K562 (cell line): ENCODE measurements around the gene ITPKA. TPM values are rescaled to one million over a fixed set of nuclear protein-coding genes. Genes with fewer than 3 reads are reported as not detected.

ENCODE experiments used
- ATAC-seq: fragments of 200-7000 bp; cut with Tn5 transposase; 3 replicates; pipeline ENCODE4 v1.9.1; 2020; ENCODE audit warnings: moderate library complexity
- BruUV-seq: library from RNA; stranded (reverse); fragments of 400-500 nt; replicated peaks from 2 replicates; lab custom pipeline; 2021; lab: Mats Ljungman, UMichigan
- CTCF ChIA-PET: fragments of 300-600 bp; formaldehyde crosslinking; extraction: SDS; loops from one replicate; lab custom pipeline; 2021; ENCODE audit warnings: low intra/inter-chr PET ratio; lab: Yijun Ruan, JAX
- POLR2A ChIA-PET: fragments of 300-600, 350-650 bp; sonication (Branson Sonifier 250); formaldehyde crosslinking; extraction: SDS; loops from one replicate; lab custom pipeline; 2021; ENCODE audit warnings: antibody characterized with exemption, inconsistent platforms; lab: Yijun Ruan, JAX
- DNase-seq, 4 experiments: peaks; one replicate each; pipeline versions ENCODE4 v3.0.0 to v3.0.0-alpha.2; 2011 to 2018; ENCODE audit warnings: low spot score in 3 of 4, mixed read lengths in 3 of 4; ENCODE audit errors: extremely low read depth in 1 of 4
- FAIRE-seq: peaks from 2 replicates; lab custom pipeline; 2011; peaks lifted over from hg19 to GRCh38; lab: Jason Lieb, UNC
- H2AFZ ChIP-seq: 2 replicates; pipeline ENCODE4 v1.6.0; 2011; ENCODE audit warnings: low read depth, low read length, control low read depth, inconsistent platforms
- H3K27ac ChIP-seq: fragments of 200-600 bp; 3 replicates; pipeline ENCODE4 v1.8.0; 2011; ENCODE audit warnings: low read depth, mild to moderate bottlenecking, control low read depth, inconsistent platforms, low read length, moderate library complexity, mixed read lengths; ENCODE audit errors: extremely low read depth
- H3K27me3 ChIP-seq, 2 experiments: fragments of 300-600 bp in 1 of 2; 2 replicates in 1 of 2; 3 replicates in 1 of 2; pipeline versions ENCODE4 v1.6.0 to v1.8.0; 2011; ENCODE audit warnings: inconsistent platforms in 2 of 2, low read length in 2 of 2, mild to moderate bottlenecking in 1 of 2, mixed read lengths in 1 of 2, moderate library complexity in 1 of 2; ENCODE audit not compliant: control insufficient read depth in 2 of 2, insufficient read depth in 2 of 2
- H3K36me3 ChIP-seq: fragments of 300-600 bp; 3 replicates; pipeline ENCODE4 v1.8.0; 2011; ENCODE audit warnings: mild to moderate bottlenecking, low read length, inconsistent platforms; ENCODE audit not compliant: control insufficient read depth, insufficient read depth
- H3K4me1 ChIP-seq, 2 experiments: fragments of 200-600 bp in 1 of 2; replicated peaks in 1 of 2; 2 replicates in 1 of 2; 3 replicates in 1 of 2; pipeline versions ENCODE4 v1.5.1 to v1.8.0; 2011; ENCODE audit warnings: inconsistent platforms in 2 of 2, low read length in 2 of 2, mild to moderate bottlenecking in 1 of 2, mixed read lengths in 1 of 2, moderate library complexity in 1 of 2; ENCODE audit not compliant: control insufficient read depth in 2 of 2, insufficient read depth in 2 of 2
- H3K4me2 ChIP-seq: 2 replicates; pipeline ENCODE4 v1.6.1; 2011; ENCODE audit warnings: low read length, control low read depth, inconsistent platforms, mixed read lengths; ENCODE audit not compliant: insufficient read depth
- H3K4me3 ChIP-seq: fragments of 200-600 bp; sonication (generic), shearing (Covaris generic); 2 replicates; pipeline ENCODE4 v1.5.1; 2016; ENCODE audit warnings: control low read depth, inconsistent platforms
- H3K79me2 ChIP-seq: fragments of 200-600 bp; 3 replicates; pipeline ENCODE4 v1.8.0; 2011; ENCODE audit warnings: low read length, inconsistent platforms; ENCODE audit not compliant: control insufficient read depth, insufficient read depth
- H3K9ac ChIP-seq, 2 experiments: 2 replicates each; pipeline versions ENCODE4 v1.6.0 to v1.6.1; 2011; ENCODE audit warnings: low read depth in 2 of 2, low read length in 2 of 2, control low read depth in 1 of 2, inconsistent platforms in 1 of 2, mild to moderate bottlenecking in 1 of 2, mixed read lengths in 1 of 2; ENCODE audit not compliant: insufficient read depth in 1 of 2
- H3K9me1 ChIP-seq: one replicate; pipeline ENCODE4 v1.6.0; 2011; ENCODE audit warnings: inconsistent platforms, mild to moderate bottlenecking, low read length, moderate library complexity; ENCODE audit not compliant: control insufficient read depth, insufficient read depth
- H3K9me3 ChIP-seq: replicated peaks from 2 replicates; pipeline ENCODE4 v1.5.1; 2011; ENCODE audit warnings: low read depth, low read length, inconsistent platforms; ENCODE audit not compliant: control insufficient read depth, insufficient read depth
- H4K20me1 ChIP-seq: replicated peaks from 2 replicates; pipeline ENCODE4 v1.6.1; 2011; ENCODE audit warnings: low read length, inconsistent platforms, mixed read lengths; ENCODE audit not compliant: control insufficient read depth, insufficient read depth
- ARID1B ChIP-seq: fragments of 450-650 bp; IDR thresholded peaks from 2 replicates; pipeline ENCODE4 v1.6.1; 2016; ENCODE audit warnings: antibody characterized with exemption, mild to moderate bottlenecking, inconsistent platforms
- C11orf30 ChIP-seq: fragments of 450-650 bp; IDR thresholded peaks from 2 replicates; pipeline ENCODE4 v1.6.1; 2016; ENCODE audit warnings: low read depth, mild to moderate bottlenecking
- DPF2 ChIP-seq: fragments of 450-650 bp; IDR thresholded peaks from 2 replicates; pipeline ENCODE4 v1.6.1; 2016
- FOS ChIP-seq: IDR thresholded peaks from 3 replicates; pipeline ENCODE4 v1.6.1; 2011; ENCODE audit not compliant: insufficient read length; ENCODE audit errors: extremely low read depth
- FOSL1 ChIP-seq: fragments of 200-800 bp; sonication (Bioruptor generic); conservative IDR thresholded peaks from 2 replicates; pipeline ENCODE4 v1.6.1; 2016; ENCODE audit warnings: missing genetic modification characterization, missing compliant biosample characterization
- JUN ChIP-seq, 2 experiments: sonication (generic) in 1 of 2; formaldehyde crosslinking in 1 of 2; IDR thresholded peaks; 2 replicates each; pipeline versions ENCODE4 v1.6.1 to v1.8.0; 2012 to 2022; ENCODE audit warnings: borderline replicate concordance in 2 of 2, mild to moderate bottlenecking in 2 of 2, improper control_type of control experiment in 1 of 2, low read depth in 1 of 2, low read length in 1 of 2, missing genetic modification reagents in 1 of 2
- JUND ChIP-seq, 2 experiments: IDR thresholded peaks; 2 replicates in 1 of 2; 3 replicates in 1 of 2; pipeline ENCODE4 v1.6.1; 2011; ENCODE audit warnings: borderline replicate concordance in 2 of 2, low read depth in 2 of 2, low read length in 2 of 2, improper control_type of control experiment in 1 of 2, missing biosample characterization in 1 of 2, missing genetic modification characterization in 1 of 2, missing genetic modification reagents in 1 of 2
- KAT7 ChIP-seq: sonication (generic); formaldehyde crosslinking; IDR thresholded peaks from 2 replicates; pipeline ENCODE4 v1.8.0; 2022; ENCODE audit warnings: missing genetic modification reagents, mild to moderate bottlenecking, borderline replicate concordance
- MAFG ChIP-seq: fragments of 450-650 bp; conservative IDR thresholded peaks from 2 replicates; pipeline ENCODE4 v1.6.1; 2016; ENCODE audit warnings: missing genetic modification characterization, missing compliant biosample characterization
- MAFK ChIP-seq: IDR thresholded peaks from 2 replicates; pipeline ENCODE4 v1.6.1; 2011; ENCODE audit warnings: low read length, improper control_type of control experiment
- NFE2 ChIP-seq: IDR thresholded peaks from 2 replicates; pipeline ENCODE4 v1.6.1; 2014; ENCODE audit warnings: antibody characterized with exemption, low read depth
- NFIX ChIP-seq: fragments of 250-450 bp; sonication (Bioruptor Pico); IDR thresholded peaks from 2 replicates; pipeline ENCODE4 v1.4.0; 2020; ENCODE audit warnings: low read depth, mild to moderate bottlenecking, moderate library complexity
- RBM25 ChIP-seq: fragments of 200-400 bp; formaldehyde crosslinking; IDR thresholded peaks from 2 replicates; pipeline ENCODE4 v1.6.1; 2018; ENCODE audit warnings: low read length, low read depth, moderate library complexity; ENCODE audit not compliant: severe bottlenecking
- SMARCC2 ChIP-seq: fragments of 450-650 bp; IDR thresholded peaks from 2 replicates; pipeline ENCODE4 v1.6.1; 2017; ENCODE audit warnings: antibody characterized with exemption, moderate library complexity, mild to moderate bottlenecking, low read depth
- SMARCE1 ChIP-seq: fragments of 450-650 bp; IDR thresholded peaks from 2 replicates; pipeline ENCODE4 v1.7.1; 2016; ENCODE audit warnings: mild to moderate bottlenecking
- SMC3 ChIP-seq: conservative IDR thresholded peaks from 2 replicates; pipeline ENCODE4 v1.6.1; 2011; ENCODE audit warnings: low read depth, low read length, improper control_type of control experiment; ENCODE audit not compliant: insufficient read depth
- U2AF2 ChIP-seq: fragments of 200-400 bp; formaldehyde crosslinking; optimal IDR thresholded peaks from 2 replicates; pipeline ENCODE3; 2017; ENCODE audit warnings: low read depth, mild to moderate bottlenecking, low read length
- ZNF121 ChIP-seq: sonication (generic); formaldehyde crosslinking; conservative IDR thresholded peaks from 2 replicates; pipeline ENCODE4 v1.8.0; 2022; ENCODE audit warnings: missing genetic modification reagents
- ZNF3 ChIP-seq: fragments of 250-450 bp; sonication (Bioruptor Pico); IDR thresholded peaks from 2 replicates; pipeline ENCODE4 v1.5.0; 2021; ENCODE audit warnings: mild to moderate bottlenecking, moderate library complexity
- ZNF316 ChIP-seq: fragments of 450-650 bp; IDR thresholded peaks from 2 replicates; pipeline ENCODE4 v1.6.1; 2016
- WGBS: fragments of 100-300 bp; shearing (Covaris generic); methylation state at CpG from one replicate; pipeline ENCODE4 v1.1.6; 2016; ENCODE audit warnings: low coverage, mixed read lengths; ENCODE audit not compliant: insufficient coverage; ENCODE audit errors: missing lambda C conversion rate; 5-methylcytosine and 5-hydroxymethylcytosine counted together
- in situ Hi-C: fragments of 300-500 bp; cut with MboI; formaldehyde crosslinking; loops from 4 replicates; pipeline ENCODE4 v1.15.0; 2018; ENCODE audit warnings: inconsistent platforms, mixed read lengths
- intact Hi-C: fragments of 100-400 bp; cut with micrococcal nuclease; formaldehyde crosslinking; loops from 2 replicates; pipeline ENCODE4 v1.14.2; 2022
- polyA plus RNA-seq, 8 experiments: library from polyadenylated mRNA; depleted of rRNA in 4 of 8; stranded (reverse) in 5 of 8; unstranded in 3 of 8; fragments of >200 nt; fragmentation: Nextera tagmentation in 2 of 8; fragmentation: Illumina TruSeq in 1 of 8; extraction: Ambion mirVana in 2 of 8; extraction: Trizol in 1 of 8; gene quantifications; 2 replicates each; pipeline versions ENCODE4 v1.2.1 to v1.2.3, GENCODE V29; 2011 to 2014; ENCODE audit warnings: inconsistent platforms in 1 of 8, missing spikeins in 1 of 8
- total RNA-seq, 7 experiments: library from RNA; depleted of rRNA in 6 of 7; stranded (reverse); fragments of >200 nt in 6 of 7; fragmentation: Illumina TruSeq in 2 of 7; extraction: Trizol in 2 of 7; gene quantifications; 2 replicates each; pipeline versions ENCODE4 v1.2.1 to v1.2.3, GENCODE V29; 2011 to 2021; ENCODE audit warnings: low replicate concordance in 1 of 7
- TF ChIP-seq, protein P1 (sequence below), 2 experiments: fragments of 450-650 bp in 1 of 2; sonication (generic) in 1 of 2; formaldehyde crosslinking in 1 of 2; IDR thresholded peaks in 1 of 2; conservative IDR thresholded peaks in 1 of 2; 2 replicates each; pipeline versions ENCODE4 v1.6.1 to v1.8.1; 2016 to 2023; ENCODE audit warnings: mild to moderate bottlenecking in 2 of 2, moderate library complexity in 2 of 2, inconsistent platforms in 1 of 2, missing genetic modification reagents in 1 of 2

ITPKA gene
- total and polyA plus RNA-seq, 9 of the 15 experiments (the other 6 are each of a cell fraction or from before 2014, with no cell fraction given): 0.14 to 68.4 (median 11.5) TPM

DNA sequence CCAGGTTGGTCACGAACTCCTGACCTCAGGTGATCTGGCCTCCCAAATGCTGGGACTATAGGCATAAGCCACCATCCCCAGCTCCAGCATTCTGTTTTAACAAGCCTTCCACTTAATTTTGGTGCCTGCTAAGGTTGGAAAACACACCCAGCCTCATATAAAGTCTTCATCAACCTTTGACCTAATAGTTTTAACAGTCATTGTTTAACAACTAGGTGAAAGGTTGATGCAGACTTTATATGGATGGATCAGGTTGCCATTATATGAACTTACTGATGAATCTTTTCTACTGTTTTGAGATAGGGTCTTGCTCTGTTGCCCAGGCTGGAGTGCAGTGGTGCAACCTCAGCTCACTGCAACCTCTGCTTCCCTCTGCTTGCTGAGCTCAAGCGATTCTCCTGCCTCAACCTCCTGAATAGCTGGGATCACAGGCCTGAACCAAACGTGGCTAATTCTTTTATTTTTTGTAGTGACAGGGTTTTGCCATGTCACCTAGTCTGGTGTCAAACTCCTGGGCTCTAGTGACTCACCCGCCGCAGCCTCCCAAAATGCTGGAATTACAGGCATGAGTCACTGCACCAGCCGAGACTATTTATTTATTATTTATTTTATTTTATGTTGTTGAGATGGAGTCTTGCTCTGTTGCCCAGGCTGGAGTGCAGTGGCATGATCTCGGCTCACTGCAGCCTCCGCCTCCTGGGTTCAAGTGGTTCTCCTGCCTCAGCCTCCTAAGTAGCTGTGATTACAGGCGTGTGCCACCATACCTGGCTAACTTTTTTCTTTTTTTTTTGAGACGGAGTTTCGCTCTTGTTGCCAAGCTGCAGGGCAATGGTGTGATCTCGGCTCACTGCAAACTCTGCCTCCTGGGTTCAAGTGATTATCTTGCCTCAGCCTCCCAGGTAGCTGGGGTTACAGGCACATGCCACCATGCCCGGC lies 53.4 kb downstream of the ITPKA start:
- BruUV-seq: no TSS peak
- ChIA-PET POLR2A (interaction anchor here (1.0 kb wide), 1 partner anchor 9 kb away, joined by 4 read pairs; no protein-coding TSS in a partner anchor), CTCF (no interaction called here)
- Histone ChIP-seq H3K27ac (no peak overlapping the region; the same call in 2 of the 3 replicates), H3K4me1 (peaks cover 5 to 11% of the 10 kb centered on the region in 2 experiments; a peak in 3 of 5 replicates), H4K20me1 (0 out of 2 replicates have a peak, but pooled peaks cover 4% of the 10 kb centered on the region), H3K27me3 (no peaks in the 10 kb centered on the region), H3K79me2 (peaks cover 18% of the 10 kb centered on the region), H3K4me3 (no peak overlapping the region), H3K9ac (no peak overlapping the region), H3K9me1 (no peaks in the 10 kb centered on the region), H3K4me2 (no peak overlapping the region), H3K36me3 (peaks cover 5% of the 10 kb centered on the region; the same call in 1 of the 3 replicates), H2AFZ (peak overlapping the region; percentile 23; the same call in 1 of the 2 replicates), H3K9me3 (no peaks in the 10 kb centered on the region)
- peak in 2 of 4 experiments; percentile 22 to 49 for DNase-seq
- in situ Hi-C loops (no loop called here), intact Hi-C loops (no loop called here)
- 31% methylated on average over 13 of the region's 13 CpGs for WGBS
- FAIRE-seq: no peak
- no peak for ATAC-seq
- TF ChIP-seq JUN (IDR thresholded peaks at IDR 0.05; ENCODE audit: borderline replicate concordance, low read depth, low read length) (peak; percentile 83), JUN (CRISPR knock-in tag; IDR thresholded peaks at IDR 0.05; ENCODE audit: borderline replicate concordance) (no peak), SMARCE1 (peak; percentile 87), DPF2 (peak; percentile 74), KAT7 (CRISPR knock-in tag) (no peak), U2AF2 (no peak), ARID1B (peak; percentile 74), NFIX (no peak), C11orf30 (peak; percentile 74), FOS (peak; percentile 48), JUND (IDR thresholded peaks at IDR 0.05; ENCODE audit: borderline replicate concordance, low read depth, low read length) (peak; percentile 88), JUND (tag; IDR thresholded peaks at IDR 0.05; ENCODE audit: borderline replicate concordance, low read depth, low read length) (peak; percentile 49), NFE2 (peak; percentile 70), MAFK (peak; percentile 48; the same call in 1 of the 2 replicates), ZNF121 (peak; percentile 81), ZNF316 (0 out of 2 replicates have a peak, but pooled peaks have one; percentile 34), SMARCC2 (0 out of 2 replicates have a peak, but pooled peaks have one; percentile 53), MAFG (tag) (peak; percentile 46; the same call in 1 of the 2 replicates), RBM25 (peak; percentile 30), SMC3 (no peak), ZNF3 (CRISPR knock-in tag) (no peak), FOSL1 (tag) (peak; percentile 97)
- TF ChIP-seq, protein P1, sequence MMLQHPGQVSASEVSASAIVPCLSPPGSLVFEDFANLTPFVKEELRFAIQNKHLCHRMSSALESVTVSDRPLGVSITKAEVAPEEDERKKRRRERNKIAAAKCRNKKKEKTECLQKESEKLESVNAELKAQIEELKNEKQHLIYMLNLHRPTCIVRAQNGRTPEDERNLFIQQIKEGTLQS (IDR thresholded peaks at IDR 0.05): peak; percentile 91
- TF ChIP-seq, protein P1 (CRISPR knock-in tag; conservative IDR thresholded peaks at IDR 0.05): peak; percentile 60; the same call in 1 of the 2 replicates
